22Rv1 (cell line): Measurements from ENCODE around the gene UBE2H.
A peak's percentile ranks its signal among the peaks of the same experiment; 100 is the strongest.

Experiments used
- H3K27ac ChIP-seq: fragments of 450-650 bp; 2 replicates; pipeline ENCODE4 v1.5.1; 2017
- CTCF ChIP-seq: fragments of 450-650 bp; IDR thresholded peaks from 2 replicates; pipeline ENCODE4 v1.5.1; 2017; ENCODE audit warnings: mild to moderate bottlenecking
- ZFX ChIP-seq: fragments of 450-650 bp; IDR thresholded peaks from 2 replicates; pipeline ENCODE4 v1.6.1; 2017; ENCODE audit warnings: antibody characterized with exemption, borderline replicate concordance

The UBE2H gene

GRCh38 chr7:129952653-129953560 is at the start of gene UBE2H:
Gene UBE2H, minus strand, starts transcription at chr7:129952960. Its CDS starts 405 bp downstream, at chr7:129952555.
- TF ChIP-seq ZFX: no peak
- no peak for TF ChIP-seq CTCF
- H3K27ac ChIP-seq: peak within 1 kb of the TSS; percentile 93

- H3K27ac ChIP-seq: no peak overlapping the region
- TF ChIP-seq CTCF (no peak), ZFX (no peak)
These were observed 45.7 kb upstream of the UBE2H start for GRCh38 chr7:129998446-129998845.

- TF ChIP-seq ZFX (no peak), CTCF (no peak)
- no peak overlapping the region for H3K27ac ChIP-seq
These were observed 44.5 kb upstream of the UBE2H start for GRCh38 chr7:129997285-129997684.

- TF ChIP-seq ZFX: no peak
- no peak for TF ChIP-seq CTCF
- H3K27ac ChIP-seq: no peak overlapping the region
These were observed 40.5 kb upstream of the UBE2H start for GRCh38 chr7:129993275-129993674.

- TF ChIP-seq CTCF: no peak
- no peak for TF ChIP-seq ZFX
- no peak overlapping the region for H3K27ac ChIP-seq
These were observed 37.8 kb upstream of the UBE2H start for GRCh38 chr7:129990403-129991192.

- TF ChIP-seq ZFX: no peak
- no peak for TF ChIP-seq CTCF
- no peak overlapping the region for H3K27ac ChIP-seq
These were observed 36.7 kb upstream of the UBE2H start for GRCh38 chr7:129989466-129989865.
